ENCODE measurements around the gene COX7A2L. TPM values are rescaled to one million over a fixed set of nuclear protein-coding genes. Genes with fewer than 3 reads are reported as not detected.

The COX7A2L gene
- total and polyA plus RNA-seq, 2 experiments from 2014 or later, result 112 to 149 TPM

DNA sequence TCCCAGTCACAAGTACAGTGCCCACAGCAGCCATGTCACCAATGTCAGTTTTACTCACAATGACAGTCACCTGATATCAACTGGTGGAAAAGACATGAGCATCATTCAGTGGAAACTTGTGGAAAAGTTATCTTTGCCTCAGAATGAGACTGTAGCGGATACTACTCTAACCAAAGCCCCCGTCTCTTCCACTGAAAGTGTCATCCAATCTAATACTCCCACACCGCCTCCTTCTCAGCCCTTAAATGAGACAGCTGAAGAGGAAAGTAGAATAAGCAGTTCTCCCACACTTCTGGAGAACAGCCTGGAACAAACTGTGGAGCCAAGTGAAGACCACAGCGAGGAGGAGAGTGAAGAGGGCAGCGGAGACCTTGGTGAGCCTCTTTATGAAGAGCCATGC lies 31.3 kb downstream of the COX7A2L start (continued):
- TF ChIP-seq, protein P1, sequence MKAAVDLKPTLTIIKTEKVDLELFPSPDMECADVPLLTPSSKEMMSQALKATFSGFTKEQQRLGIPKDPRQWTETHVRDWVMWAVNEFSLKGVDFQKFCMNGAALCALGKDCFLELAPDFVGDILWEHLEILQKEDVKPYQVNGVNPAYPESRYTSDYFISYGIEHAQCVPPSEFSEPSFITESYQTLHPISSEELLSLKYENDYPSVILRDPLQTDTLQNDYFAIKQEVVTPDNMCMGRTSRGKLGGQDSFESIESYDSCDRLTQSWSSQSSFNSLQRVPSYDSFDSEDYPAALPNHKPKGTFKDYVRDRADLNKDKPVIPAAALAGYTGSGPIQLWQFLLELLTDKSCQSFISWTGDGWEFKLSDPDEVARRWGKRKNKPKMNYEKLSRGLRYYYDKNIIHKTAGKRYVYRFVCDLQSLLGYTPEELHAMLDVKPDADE (IDR thresholded peaks at IDR 0.05), result no peak
- TF ChIP-seq STAT1 (IDR thresholded peaks at IDR 0.05; ENCODE audit: unreplicated experiment), result no peak
- no peak for TF ChIP-seq CREB1 (CRISPR knock-in tag; IDR thresholded peaks at IDR 0.05; ENCODE audit: low read depth)
- TF ChIP-seq, protein P2, sequence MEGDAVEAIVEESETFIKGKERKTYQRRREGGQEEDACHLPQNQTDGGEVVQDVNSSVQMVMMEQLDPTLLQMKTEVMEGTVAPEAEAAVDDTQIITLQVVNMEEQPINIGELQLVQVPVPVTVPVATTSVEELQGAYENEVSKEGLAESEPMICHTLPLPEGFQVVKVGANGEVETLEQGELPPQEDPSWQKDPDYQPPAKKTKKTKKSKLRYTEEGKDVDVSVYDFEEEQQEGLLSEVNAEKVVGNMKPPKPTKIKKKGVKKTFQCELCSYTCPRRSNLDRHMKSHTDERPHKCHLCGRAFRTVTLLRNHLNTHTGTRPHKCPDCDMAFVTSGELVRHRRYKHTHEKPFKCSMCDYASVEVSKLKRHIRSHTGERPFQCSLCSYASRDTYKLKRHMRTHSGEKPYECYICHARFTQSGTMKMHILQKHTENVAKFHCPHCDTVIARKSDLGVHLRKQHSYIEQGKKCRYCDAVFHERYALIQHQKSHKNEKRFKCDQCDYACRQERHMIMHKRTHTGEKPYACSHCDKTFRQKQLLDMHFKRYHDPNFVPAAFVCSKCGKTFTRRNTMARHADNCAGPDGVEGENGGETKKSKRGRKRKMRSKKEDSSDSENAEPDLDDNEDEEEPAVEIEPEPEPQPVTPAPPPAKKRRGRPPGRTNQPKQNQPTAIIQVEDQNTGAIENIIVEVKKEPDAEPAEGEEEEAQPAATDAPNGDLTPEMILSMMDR (conservative IDR thresholded peaks at IDR 0.05; ENCODE audit: low read depth in 2 of 2), result no peak
- TF ChIP-seq JUNB (IDR thresholded peaks at IDR 0.05; ENCODE audit: unreplicated experiment), result no peak

DNA sequence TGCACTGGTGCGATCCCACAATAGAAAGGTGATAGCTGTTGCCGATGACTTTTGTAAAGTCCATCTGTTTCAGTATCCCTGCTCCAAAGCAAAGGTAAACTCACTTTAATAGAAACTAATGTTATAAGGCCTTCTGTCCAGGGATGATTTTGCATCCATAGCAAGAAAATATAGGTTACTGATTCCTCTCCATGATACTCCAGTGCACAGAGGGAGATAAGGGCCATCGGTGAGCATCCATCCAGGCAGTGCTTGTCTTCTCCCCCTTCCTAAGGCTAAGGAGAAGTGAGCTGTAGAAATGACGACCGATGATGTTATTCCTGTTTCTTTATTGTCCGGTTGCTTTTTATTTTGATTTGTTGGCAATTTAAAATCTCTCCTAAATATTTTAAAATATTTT lies 32.1 kb downstream of the COX7A2L start:
- Histone ChIP-seq H3F3A (replicated peaks; ENCODE audit: low read depth) (no peaks in the 10 kb centered on the region), H2AFZ (no peak overlapping the region), H3K9me2 (ENCODE audit: insufficient read depth) (no peaks in the 10 kb centered on the region), H3K36me3 (ENCODE audit: insufficient read depth) (peaks cover 34% of the 10 kb centered on the region), H3K4me3 (no peak overlapping the region), H4K20me1 (replicated peaks; ENCODE audit: insufficient read depth) (0 out of 2 replicates have a peak, but pooled peaks cover 8% of the 10 kb centered on the region), H3K4me1 (ENCODE audit: insufficient read depth) (no peaks in the 10 kb centered on the region), H3K79me2 (replicated peaks; ENCODE audit: insufficient read depth) (no peaks in the 10 kb centered on the region), H3K27ac (ENCODE audit: low read depth) (no peak overlapping the region), H3K27me3 (ENCODE audit: insufficient read depth) (no peaks in the 10 kb centered on the region), H3K4me2 (no peak overlapping the region)
- Mint-ChIP-seq H3K9me3 (no peaks in the 10 kb centered on the region), H3K36me3 (ENCODE audit: low read depth) (peaks cover 48% of the 10 kb centered on the region), H3K4me1 (no peaks in the 10 kb centered on the region), H3K4me3 (no peak overlapping the region), H3K27me3 (ENCODE audit: insufficient read depth, low read depth, poor library complexity) (no peaks in the 10 kb centered on the region), H3K27ac (no peak overlapping the region)
- ATAC-seq, result no peak
- DNase-seq (ENCODE audit: low spot score), result no peak
- no peak for TF ChIP-seq POLR2AphosphoS5 (IDR thresholded peaks at IDR 0.05; ENCODE audit: low read depth)
- TF ChIP-seq, protein P3, sequence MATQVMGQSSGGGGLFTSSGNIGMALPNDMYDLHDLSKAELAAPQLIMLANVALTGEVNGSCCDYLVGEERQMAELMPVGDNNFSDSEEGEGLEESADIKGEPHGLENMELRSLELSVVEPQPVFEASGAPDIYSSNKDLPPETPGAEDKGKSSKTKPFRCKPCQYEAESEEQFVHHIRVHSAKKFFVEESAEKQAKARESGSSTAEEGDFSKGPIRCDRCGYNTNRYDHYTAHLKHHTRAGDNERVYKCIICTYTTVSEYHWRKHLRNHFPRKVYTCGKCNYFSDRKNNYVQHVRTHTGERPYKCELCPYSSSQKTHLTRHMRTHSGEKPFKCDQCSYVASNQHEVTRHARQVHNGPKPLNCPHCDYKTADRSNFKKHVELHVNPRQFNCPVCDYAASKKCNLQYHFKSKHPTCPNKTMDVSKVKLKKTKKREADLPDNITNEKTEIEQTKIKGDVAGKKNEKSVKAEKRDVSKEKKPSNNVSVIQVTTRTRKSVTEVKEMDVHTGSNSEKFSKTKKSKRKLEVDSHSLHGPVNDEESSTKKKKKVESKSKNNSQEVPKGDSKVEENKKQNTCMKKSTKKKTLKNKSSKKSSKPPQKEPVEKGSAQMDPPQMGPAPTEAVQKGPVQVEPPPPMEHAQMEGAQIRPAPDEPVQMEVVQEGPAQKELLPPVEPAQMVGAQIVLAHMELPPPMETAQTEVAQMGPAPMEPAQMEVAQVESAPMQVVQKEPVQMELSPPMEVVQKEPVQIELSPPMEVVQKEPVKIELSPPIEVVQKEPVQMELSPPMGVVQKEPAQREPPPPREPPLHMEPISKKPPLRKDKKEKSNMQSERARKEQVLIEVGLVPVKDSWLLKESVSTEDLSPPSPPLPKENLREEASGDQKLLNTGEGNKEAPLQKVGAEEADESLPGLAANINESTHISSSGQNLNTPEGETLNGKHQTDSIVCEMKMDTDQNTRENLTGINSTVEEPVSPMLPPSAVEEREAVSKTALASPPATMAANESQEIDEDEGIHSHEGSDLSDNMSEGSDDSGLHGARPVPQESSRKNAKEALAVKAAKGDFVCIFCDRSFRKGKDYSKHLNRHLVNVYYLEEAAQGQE (IDR thresholded peaks at IDR 0.05; ENCODE audit: unreplicated experiment), result no peak
- TF ChIP-seq EZH2phosphoT487 (IDR thresholded peaks at IDR 0.05; ENCODE audit: unreplicated experiment), result no peak
- TF ChIP-seq ZNF331 (CRISPR knock-in tag; IDR thresholded peaks at IDR 0.05; ENCODE audit: low read depth), result no peak
- TF ChIP-seq ZNF114 (CRISPR knock-in tag; IDR thresholded peaks at IDR 0.05), result no peak
- TF ChIP-seq STAT1 (IDR thresholded peaks at IDR 0.05; ENCODE audit: unreplicated experiment), result no peak
- TF ChIP-seq EZH2 (IDR thresholded peaks at IDR 0.05; ENCODE audit: low read depth, unreplicated experiment), result no peak
